Thyroid gland (tissue), 4 donors: ENCODE data around the gene KCNJ12. TPM values are rescaled to one million over a fixed set of nuclear protein-coding genes. Genes with fewer than 3 reads are reported as not detected.
"Not testable (repeated sequence)": the region's sequence is repeated elsewhere in the genome, so short reads cannot be mapped to it uniquely, and the experiment has no call there.

Experiments used
- DNase-seq, 2 donors: peaks; one replicate each; pipeline ENCODE4 v3.0.0-alpha.2; 2019
- H3K27ac ChIP-seq, 3 donors: fragments of 200-600 bp; sonication (generic); 1 replicate in 2 of 3; 2 replicates in 1 of 3; pipeline ENCODE4 v1.5.1; 2016 to 2019; ENCODE audit warnings: mild to moderate bottlenecking in 1 of 3, moderate library complexity in 1 of 3
- H3K27me3 ChIP-seq: fragments of 200-600 bp; sonication (generic); one replicate; pipeline ENCODE4 v1.5.1; 2019
- H3K36me3 ChIP-seq, 2 donors: fragments of 200-600 bp; sonication (generic); one replicate each; pipeline ENCODE4 v1.5.1; 2016 to 2019
- H3K4me1 ChIP-seq, 2 donors: fragments of 200-600 bp; sonication (generic); one replicate each; pipeline ENCODE4 v1.5.1; 2017 to 2019
- H3K4me3 ChIP-seq, 3 donors: fragments of 200-600 bp; sonication (generic); replicated peaks in 1 of 3; 1 replicate in 2 of 3; 2 replicates in 1 of 3; pipeline ENCODE4 v1.5.1; 2016; ENCODE audit warnings: mild to moderate bottlenecking in 1 of 3
- H3K9me3 ChIP-seq: fragments of 200-600 bp; sonication (generic); one replicate; pipeline ENCODE4 v1.5.1; 2017
- CTCF ChIP-seq, 6 experiments: fragments of 200-600 bp in 3 of 6; fragments of 450-650 bp in 3 of 6; sonication (generic) in 3 of 6; IDR thresholded peaks; one replicate each; pipeline ENCODE4 v1.5.1; 2016 to 2019; ENCODE audit warnings: antibody characterized with exemption in 6 of 6, mild to moderate bottlenecking in 2 of 6, inconsistent platforms in 1 of 6, moderate library complexity in 1 of 6
- POLR2A ChIP-seq, 2 donors: fragments of 450-650 bp; IDR thresholded peaks; one replicate each; pipeline ENCODE4 v1.6.1; 2017; ENCODE audit warnings: antibody characterized with exemption in 2 of 2, mild to moderate bottlenecking in 2 of 2, moderate library complexity in 1 of 2
- WGBS, 2 donors: methylation state at CpG; one replicate each; pipeline ENCODE4 v1.1.5; 2017; 5-methylcytosine and 5-hydroxymethylcytosine counted together
- intact Hi-C: fragments of 100-400 bp; cut with DNase I; formaldehyde crosslinking; loops from one replicate; pipeline ENCODE4 v1.15.1; 2023
- total RNA-seq, 4 donors: library from RNA; depleted of rRNA; stranded (reverse); fragments of >200 nt; gene quantifications; one replicate each; pipeline ENCODE4 v1.2.3, GENCODE V29; 2016

KCNJ12 gene
- total RNA-seq, 4 donors from 2014 or later, result 0.56 to 2.7 (median 2.3) TPM

- H3K27ac ChIP-seq, intact Hi-C loops, H3K4me1 ChIP-seq, H3K9me3 ChIP-seq, H3K4me3 ChIP-seq, H3K36me3 ChIP-seq, H3K27me3 ChIP-seq, DNase-seq: not testable (repeated sequence)
- WGBS, 2 donors, result 77 to 83% methylated on average over 6 to 8 of the region's 14 CpGs
Measured at GRCh38 chr17:21348081-21348925, 27.9 kb upstream of the KCNJ12 start.

GRCh38 chr17:21348926-21349261 is 27.3 kb upstream of the KCNJ12 start:
- H3K27ac ChIP-seq, intact Hi-C loops, H3K27me3 ChIP-seq, H3K4me3 ChIP-seq, H3K9me3 ChIP-seq, H3K4me1 ChIP-seq, DNase-seq, H3K36me3 ChIP-seq: not testable (repeated sequence)
- 63 to 79% methylated on average over 5 to 6 of the region's 7 CpGs for WGBS, 2 donors

- intact Hi-C loops, DNase-seq, H3K36me3 ChIP-seq, H3K4me1 ChIP-seq, H3K9me3 ChIP-seq, H3K27me3 ChIP-seq, H3K27ac ChIP-seq, H3K4me3 ChIP-seq: not testable (repeated sequence)
- 73 to 77% methylated on average over 4 to 5 of the region's 6 CpGs for WGBS, 2 donors
Measured at GRCh38 chr17:21349358-21350050, 26.7 kb upstream of the KCNJ12 start.

- H3K27ac ChIP-seq, H3K27me3 ChIP-seq, DNase-seq, H3K9me3 ChIP-seq, intact Hi-C loops, H3K36me3 ChIP-seq, H3K4me1 ChIP-seq, H3K4me3 ChIP-seq: not testable (repeated sequence)
- WGBS, 2 donors, result 93 to 96% methylated on average over 14 to 19 of the region's 19 CpGs
Measured at GRCh38 chr17:21350495-21350894, 25.7 kb upstream of the KCNJ12 start.

GRCh38 chr17:21351366-21352065 is 24.6 kb upstream of the KCNJ12 start:
- intact Hi-C loops, result no loop called here
- Histone ChIP-seq H3K36me3 (no peaks in the 10 kb centered on the region), H3K27me3 (no peaks in the 10 kb centered on the region), H3K4me1 (no peaks in the 10 kb centered on the region), H3K9me3 (no peaks in the 10 kb centered on the region), H3K4me3 (no peak overlapping the region), H3K27ac (no peak overlapping the region)
- WGBS, 2 donors, result 71 to 78% methylated on average over 3 of the region's 3 CpGs
- no peak for DNase-seq
- TF ChIP-seq CTCF (IDR thresholded peaks at IDR 0.05) (no peak), POLR2A (IDR thresholded peaks at IDR 0.05) (no peak)

- DNase-seq, result no peak
- WGBS, 2 donors, result 90 to 92% methylated on average over 14 to 20 of the region's 23 CpGs
- intact Hi-C loops, result no loop called here
- Histone ChIP-seq H3K27me3 (no peaks in the 10 kb centered on the region), H3K4me1 (peaks cover 0 to 5% of the 10 kb centered on the region in 2 donors), H3K4me3 (no peak overlapping the region), H3K36me3 (no peaks in the 10 kb centered on the region), H3K27ac (no peak overlapping the region), H3K9me3 (no peaks in the 10 kb centered on the region)
- TF ChIP-seq POLR2A (IDR thresholded peaks at IDR 0.05), result no peak
- TF ChIP-seq CTCF (IDR thresholded peaks at IDR 0.05), result no peak
Measured at GRCh38 chr17:21352221-21352980, 23.8 kb upstream of the KCNJ12 start.
